Activated CD4-positive, alpha-beta T cell treated with anti-CD3 and anti-CD28 coated beads, Interleukin-2, amount 50 U/mL, for 48 hours (primary cell): ENCODE results near the gene FBXO30.
A peak's percentile ranks its signal among the peaks of the same experiment; 100 is the strongest.

ENCODE experiments used
- DNase-seq, 2 experiments: peaks; one replicate each; pipeline ENCODE4 v3.0.0-alpha.2; 2020

The FBXO30 gene

GRCh38 chr6:145815309-145816274 is 997 bp upstream of the FBXO30 start:
- DNase-seq = peak in 1 of 2 experiments; percentile 15

GRCh38 chr6:145814035-145814500 is 527 bp downstream of the FBXO30 start:
- peak; percentile 19 to 26 for DNase-seq

GRCh38 chr6:145813285-145814034 is 1.1 kb downstream of the FBXO30 start:
- no peak for DNase-seq

- no peak for DNase-seq
These were observed 2.9 kb downstream of the FBXO30 start for GRCh38 chr6:145811741-145812140.

- no peak for DNase-seq
These were observed 4.8 kb downstream of the FBXO30 start for GRCh38 chr6:145809785-145810184.

- no peak for DNase-seq
These were observed 5.4 kb downstream of the FBXO30 start for GRCh38 chr6:145809211-145809610.

GRCh38 chr6:145808239-145808638 is 6.4 kb downstream of the FBXO30 start:
- DNase-seq = no peak

- no peak for DNase-seq
These were observed 12.5 kb downstream of the FBXO30 start for GRCh38 chr6:145802141-145802540.

- no peak for DNase-seq
These were observed 13.6 kb downstream of the FBXO30 start for GRCh38 chr6:145801021-145801420.

- DNase-seq = no peak
These were observed 16.1 kb downstream of the FBXO30 start for GRCh38 chr6:145798530-145798929.

- no peak for DNase-seq
These were observed 25.2 kb downstream of the FBXO30 start for GRCh38 chr6:145789443-145789842.

- no peak for DNase-seq
These were observed 26.9 kb downstream of the FBXO30 start for GRCh38 chr6:145787688-145788087.

- DNase-seq = no peak
These were observed 29.9 kb downstream of the FBXO30 start for GRCh38 chr6:145784683-145785082.

- DNase-seq = no peak
These were observed 30.8 kb downstream of the FBXO30 start for GRCh38 chr6:145783796-145784195.

GRCh38 chr6:145772846-145773245 is 41.7 kb downstream of the FBXO30 start:
- no peak for DNase-seq

GRCh38 chr6:145765449-145765848 is 49.1 kb downstream of the FBXO30 start:
- DNase-seq = no peak

- no peak for DNase-seq
These were observed 50.9 kb downstream of the FBXO30 start for GRCh38 chr6:145763742-145764141.

- DNase-seq = no peak
These were observed 53.0 kb downstream of the FBXO30 start for GRCh38 chr6:145761584-145761983.

GRCh38 chr6:145758113-145758512 is 56.5 kb downstream of the FBXO30 start:
- no peak for DNase-seq

- DNase-seq = no peak
These were observed 58.4 kb downstream of the FBXO30 start for GRCh38 chr6:145756170-145756662.

- no peak for DNase-seq
These were observed 58.9 kb downstream of the FBXO30 start for GRCh38 chr6:145755682-145756081.

GRCh38 chr6:145752638-145753037 is 62.0 kb downstream of the FBXO30 start:
- no peak for DNase-seq

GRCh38 chr6:145749632-145750031 is 65.0 kb downstream of the FBXO30 start:
- no peak for DNase-seq

- no peak for DNase-seq
These were observed 68.7 kb downstream of the FBXO30 start for GRCh38 chr6:145745861-145746260.
